GM12864 (cell line): ENCODE measurements around the gene TBC1D13.

Source experiments
- DNase-seq: peaks from one replicate; pipeline ENCODE4 v3.0.0-alpha.2; 2011; ENCODE audit warnings: low read depth
- H3K4me3 ChIP-seq: 2 replicates; pipeline ENCODE4 v1.5.1; 2011; ENCODE audit warnings: mild to moderate bottlenecking, low read depth, low read length, control low read depth
- CTCF ChIP-seq: IDR thresholded peaks from 2 replicates; pipeline ENCODE4 v1.5.1; 2011; ENCODE audit warnings: low read depth, mild to moderate bottlenecking, moderate library complexity, low read length, control low read depth, inconsistent platforms; ENCODE audit errors: missing control alignments

The TBC1D13 gene

GRCh38 chr9:128786681-128787601, at the start of gene TBC1D13:
Gene TBC1D13 (plus strand): TSS chr9:128787253. CDS start chr9:128787354, 101 bp downstream.
- TF ChIP-seq CTCF = no peak
- peak; percentile 48 for DNase-seq
- H3K4me3 ChIP-seq = peak within 1 kb of the TSS; percentile 99

- no peak overlapping the region for H3K4me3 ChIP-seq
- no peak for TF ChIP-seq CTCF
- no peak for DNase-seq
Observed at GRCh38 chr9:128742401-128742800, 44.7 kb upstream of the TBC1D13 start.

- no peak overlapping the region for H3K4me3 ChIP-seq
- DNase-seq = no peak
- no peak for TF ChIP-seq CTCF
Observed at GRCh38 chr9:128743421-128743820, 43.6 kb upstream of the TBC1D13 start.

GRCh38 chr9:128747241-128747640, 39.8 kb upstream of the TBC1D13 start:
- no peak for DNase-seq
- TF ChIP-seq CTCF = no peak
- no peak overlapping the region for H3K4me3 ChIP-seq

GRCh38 chr9:128750926-128751595, 36.0 kb upstream of the TBC1D13 start:
- TF ChIP-seq CTCF = no peak
- no peak overlapping the region for H3K4me3 ChIP-seq
- DNase-seq = no peak

GRCh38 chr9:128753627-128754026, 33.4 kb upstream of the TBC1D13 start:
- TF ChIP-seq CTCF = no peak
- DNase-seq = no peak
- no peak overlapping the region for H3K4me3 ChIP-seq
